ENCODE results near the gene SLIT3.

SLIT3 gene

DNA sequence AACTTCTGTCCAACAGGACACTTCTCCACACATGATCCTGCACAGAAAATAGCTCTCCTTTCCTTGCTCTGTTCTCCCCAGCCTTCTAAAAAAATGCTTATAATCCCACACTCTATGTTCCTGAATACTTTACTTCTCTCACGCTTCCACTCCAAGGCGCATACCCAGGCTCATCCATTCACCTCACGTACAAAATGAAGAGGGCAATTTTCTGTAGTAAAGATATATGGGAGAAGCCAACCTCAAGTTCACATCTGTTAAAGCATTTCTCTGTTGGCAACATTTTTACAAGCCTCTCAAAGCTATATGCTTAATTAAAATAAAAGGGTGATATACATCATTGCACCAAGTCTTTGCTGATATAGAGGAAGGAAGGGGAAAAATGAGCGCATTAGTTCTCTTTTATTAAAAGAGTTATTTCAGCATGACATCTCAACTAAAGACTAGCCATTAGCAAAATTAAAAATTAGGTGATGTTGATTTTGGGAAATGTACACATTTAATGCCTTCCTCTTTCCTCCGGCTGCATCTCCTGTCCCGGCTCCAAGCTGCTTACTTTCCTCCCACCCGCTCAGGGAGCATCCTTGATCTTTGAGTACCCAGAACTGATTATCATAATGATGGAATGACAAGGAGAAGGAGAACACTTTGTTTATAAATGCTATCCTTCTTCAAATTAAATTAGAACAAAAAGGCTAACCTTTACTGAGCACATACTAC lies 379.6 kb downstream of the SLIT3 start:
- DNase-seq (ENCODE audit: low spot score), result no peak

DNA sequence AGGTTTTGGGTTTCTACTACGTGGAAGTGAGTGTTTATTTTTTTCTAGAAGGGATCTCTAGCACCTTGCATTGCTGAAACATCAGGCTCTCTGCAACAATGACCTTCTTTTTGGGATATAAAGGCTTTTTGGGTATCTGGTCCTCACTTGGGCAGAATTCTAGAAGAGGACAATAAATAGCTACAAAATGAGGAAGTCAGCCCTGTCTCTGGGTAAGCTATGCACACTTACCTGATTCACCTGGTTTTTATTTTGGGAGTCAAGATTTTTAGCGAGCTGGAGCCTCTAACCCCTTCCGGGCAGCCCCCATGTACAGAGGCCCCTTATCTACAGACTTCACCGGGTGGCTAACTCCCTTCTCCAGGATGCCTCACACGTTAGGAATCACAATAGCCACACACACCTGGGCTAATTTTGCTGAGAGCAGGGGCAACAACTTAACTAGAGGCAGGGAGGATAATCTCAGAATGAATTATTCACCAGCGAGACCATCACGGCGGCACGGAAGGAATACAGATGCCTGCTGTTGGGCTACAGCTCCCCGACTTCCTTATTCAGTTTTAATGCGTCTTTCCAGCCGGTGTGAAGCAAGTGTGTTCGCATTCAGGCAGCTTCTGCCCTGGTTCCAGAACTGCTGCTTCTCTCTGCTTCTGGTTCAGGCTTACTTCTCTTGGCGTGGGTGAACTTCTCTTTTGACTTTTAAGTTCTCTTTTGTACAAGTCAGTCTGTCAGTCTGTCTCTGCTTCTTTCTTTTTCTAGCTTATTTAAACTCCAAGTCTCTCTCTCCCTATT lies 380.7 kb downstream of the SLIT3 start:
- no peak for DNase-seq (ENCODE audit: low spot score)

DNA sequence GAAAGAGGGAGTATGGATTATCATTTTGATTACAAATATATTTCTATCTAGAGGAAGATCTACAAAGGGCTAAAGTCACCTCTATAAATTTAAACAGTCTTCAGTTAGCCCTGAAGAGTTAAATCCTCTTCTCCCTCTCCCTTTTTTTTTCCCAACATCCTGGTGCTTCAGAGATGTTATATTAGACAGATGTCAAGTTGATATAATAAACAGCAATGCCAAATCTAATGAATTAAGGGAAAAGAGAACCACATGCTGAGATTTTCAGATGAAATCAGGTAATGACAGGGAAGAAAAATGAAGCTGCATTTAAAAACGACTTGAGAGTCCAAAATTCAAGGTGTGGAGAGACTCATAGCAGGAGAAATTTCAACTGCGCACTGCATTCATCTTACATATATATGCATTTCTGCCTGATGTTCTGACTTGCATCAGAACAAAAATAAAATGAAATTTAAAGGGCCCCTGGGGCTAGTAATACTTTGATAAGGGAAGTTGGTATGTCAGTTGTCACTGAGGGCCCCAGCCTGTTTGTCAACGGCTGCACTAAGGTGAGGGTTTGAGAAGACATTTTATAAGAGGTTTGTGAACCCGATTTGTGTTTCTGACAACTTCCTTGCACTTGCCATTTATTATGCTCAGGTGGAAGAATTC lies 382.9 kb downstream of the SLIT3 start:
- no peak for DNase-seq (ENCODE audit: low spot score)

DNA sequence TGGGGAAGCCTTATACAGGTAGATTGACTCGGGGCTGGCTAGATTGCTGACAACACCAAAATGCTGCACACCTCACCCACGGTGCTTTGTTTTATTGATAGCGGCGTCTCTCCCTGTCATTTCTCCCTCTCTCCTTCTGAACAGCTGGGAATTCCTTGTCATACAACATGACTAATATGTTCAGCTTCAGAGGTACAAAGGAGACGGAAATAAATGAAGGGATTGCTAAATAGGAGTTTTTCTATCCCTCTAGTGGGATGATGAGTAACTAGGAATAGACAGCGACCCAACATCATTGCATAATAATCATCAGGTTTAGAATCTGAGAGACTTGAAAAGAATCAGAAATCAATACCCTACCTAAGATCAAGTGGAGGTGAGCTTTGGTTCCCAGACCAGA lies 384.1 kb downstream of the SLIT3 start:
- no peak for DNase-seq (ENCODE audit: low spot score)

DNA sequence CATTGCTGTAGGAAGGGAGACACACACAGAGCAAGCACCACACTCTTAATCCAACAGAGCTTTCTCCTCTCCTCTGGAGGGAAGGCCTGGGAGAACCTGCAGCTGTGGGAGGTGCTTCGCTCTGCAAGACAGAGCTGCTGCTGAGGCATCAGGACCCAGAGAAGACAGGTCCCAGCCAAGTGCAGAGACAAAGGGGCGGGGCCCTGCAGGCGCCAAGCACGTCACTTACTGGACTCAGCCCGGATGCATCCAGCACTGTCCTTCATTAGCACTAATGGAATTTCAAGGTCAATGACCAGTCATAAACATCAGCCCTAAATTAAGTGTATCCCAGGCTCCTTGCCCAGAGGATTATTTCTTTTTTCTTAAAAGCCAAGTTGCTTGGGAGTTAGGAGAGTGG lies 384.7 kb downstream of the SLIT3 start:
- no peak for DNase-seq (ENCODE audit: low spot score)

DNA sequence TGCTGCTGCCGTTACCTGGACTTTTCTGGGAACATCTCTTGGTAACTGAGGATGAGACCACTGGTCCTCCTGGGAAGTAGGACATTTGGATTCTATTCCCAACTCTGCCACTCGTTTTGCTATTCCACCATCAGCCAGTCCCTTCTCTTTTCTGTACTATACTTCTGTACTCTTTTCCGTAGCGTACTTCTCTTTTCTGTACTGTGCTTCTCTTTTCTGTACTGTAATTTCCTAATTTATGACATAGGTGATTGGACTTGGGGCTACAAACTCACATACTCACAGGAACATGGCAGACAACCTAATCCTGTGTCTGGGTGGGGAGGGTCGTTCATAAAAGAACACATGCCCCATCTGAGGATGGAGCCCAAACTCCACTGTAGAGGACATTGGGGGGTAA lies 386.4 kb downstream of the SLIT3 start:
- no peak for DNase-seq (ENCODE audit: low spot score)

DNA sequence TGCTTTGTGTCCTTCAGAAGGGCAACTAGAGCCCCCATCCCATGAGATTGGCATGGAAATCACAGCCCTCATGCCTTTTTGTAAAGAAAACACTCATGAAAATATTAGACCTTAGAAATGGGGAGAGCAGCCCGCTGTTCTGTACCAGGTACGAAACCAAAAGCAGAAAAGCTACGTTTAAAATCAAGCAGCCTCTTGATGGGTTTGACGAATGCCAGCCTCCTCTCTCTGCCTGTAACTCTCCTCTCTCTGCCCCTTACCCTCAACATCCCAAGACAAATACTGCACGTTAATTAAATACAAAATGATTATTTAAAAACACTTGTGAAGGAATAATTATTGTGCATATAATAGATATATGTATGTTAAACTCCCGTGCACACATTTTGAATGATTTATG lies 390.1 kb downstream of the SLIT3 start:
- DNase-seq (ENCODE audit: low spot score), result no peak

DNA sequence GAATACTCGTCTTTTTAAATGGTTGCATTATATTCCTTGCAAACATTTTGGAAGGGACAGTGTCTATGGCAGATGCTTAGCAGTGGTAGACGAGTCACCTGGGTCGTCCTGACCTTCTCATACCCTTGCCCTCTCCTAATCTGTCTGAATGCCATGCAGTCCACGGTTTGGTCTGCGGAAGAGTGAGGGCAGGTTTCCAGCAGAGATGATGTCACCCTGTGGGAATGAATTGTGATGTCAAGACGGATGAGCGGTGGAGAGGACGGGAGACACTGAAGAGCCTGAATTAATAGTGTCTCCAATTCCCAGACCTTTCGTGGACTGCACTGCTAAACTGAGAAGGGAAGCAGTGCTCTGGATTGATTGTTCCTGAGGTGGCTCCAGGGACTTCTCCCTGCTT lies 392.7 kb downstream of the SLIT3 start:
- DNase-seq (ENCODE audit: low spot score), result no peak

DNA sequence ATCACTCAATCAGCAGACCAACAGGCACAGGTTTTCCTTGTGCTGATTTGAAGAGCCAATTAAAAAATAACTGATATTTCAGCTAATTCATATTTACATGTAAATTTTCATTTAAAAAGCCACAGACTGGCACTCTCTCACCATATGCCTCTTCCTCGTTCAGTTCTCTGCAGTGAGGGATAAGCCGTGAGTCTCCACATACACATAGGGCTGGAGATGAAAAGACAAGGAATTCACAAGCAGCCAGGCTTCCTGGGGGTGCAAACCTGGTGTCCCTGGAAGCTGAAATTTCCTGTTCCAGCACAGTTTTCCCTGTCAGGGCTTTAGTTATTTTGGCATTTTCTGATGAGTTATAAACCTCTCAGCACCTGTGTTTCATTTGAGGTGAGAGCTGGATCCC lies 397.9 kb downstream of the SLIT3 start:
- DNase-seq (ENCODE audit: low spot score), result no peak

DNA sequence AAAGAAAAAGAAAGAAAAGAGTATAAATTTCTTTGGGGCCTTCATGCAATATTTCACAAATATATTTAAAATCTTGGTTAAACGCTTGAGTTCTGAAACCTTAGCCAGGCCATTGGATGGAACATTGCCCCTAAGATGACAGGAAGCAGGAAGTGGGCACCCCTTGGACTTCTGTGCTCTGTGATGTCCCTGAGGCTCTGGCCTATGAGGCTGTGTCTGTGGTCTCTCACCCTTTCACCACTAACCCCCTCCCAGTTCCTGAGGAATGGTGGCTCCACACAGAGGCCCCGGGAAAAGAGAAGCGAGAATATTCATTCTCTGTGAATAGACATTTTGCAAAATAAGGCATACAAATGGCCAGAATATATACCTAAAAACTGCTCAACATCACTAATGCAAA lies 401.3 kb downstream of the SLIT3 start:
- DNase-seq (ENCODE audit: low spot score), result no peak

DNA sequence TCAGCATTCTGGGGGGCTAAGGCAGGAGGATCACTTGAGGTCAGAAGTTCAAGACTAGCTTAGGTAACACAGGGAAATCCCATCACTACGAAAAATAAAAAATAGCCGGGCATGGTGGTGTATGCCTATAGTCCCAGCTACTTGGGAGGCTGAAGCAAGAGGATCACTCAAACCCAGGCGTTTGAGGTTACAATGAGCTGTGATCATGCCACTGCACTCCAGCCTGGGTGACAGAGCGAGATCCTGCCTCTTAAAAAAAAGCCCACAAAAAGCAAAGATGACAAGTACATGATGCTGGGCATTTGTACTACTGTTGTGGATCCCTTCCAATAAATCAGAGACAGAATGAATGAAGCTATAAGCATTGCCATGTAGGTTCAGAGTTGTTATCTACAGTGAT lies 401.7 kb downstream of the SLIT3 start:
- no peak for DNase-seq (ENCODE audit: low spot score)

DNA sequence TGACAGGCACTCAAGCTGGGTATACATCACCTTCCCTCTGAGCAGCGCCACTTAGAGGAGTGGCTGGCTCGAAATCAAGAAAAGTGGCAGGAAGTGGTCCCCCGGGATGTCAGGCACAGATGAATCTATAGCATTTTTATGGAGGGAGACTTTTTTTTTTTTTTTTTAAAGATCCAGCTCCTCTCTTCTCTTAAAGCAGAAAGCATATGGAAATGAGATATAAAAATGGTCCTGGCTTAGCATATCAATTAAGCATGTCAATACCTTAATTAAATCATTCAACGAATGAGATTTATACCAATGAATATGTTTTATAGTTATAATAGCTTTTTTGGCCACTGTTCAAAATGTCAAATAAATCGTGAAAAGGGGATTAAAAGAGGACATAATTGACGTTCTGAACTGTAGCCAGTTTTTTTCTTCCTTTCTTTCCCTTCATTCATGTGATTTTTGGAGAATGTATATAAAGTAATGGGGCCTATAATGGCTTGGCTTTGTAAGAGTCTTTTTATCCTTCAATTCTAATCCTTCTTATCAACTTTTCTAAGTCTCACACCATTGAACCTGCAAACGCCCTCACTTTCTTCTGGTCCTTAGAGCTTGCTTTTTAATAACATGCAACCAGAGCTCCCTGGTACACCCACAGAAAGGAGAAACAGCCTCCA lies 402.6 kb downstream of the SLIT3 start:
- DNase-seq (ENCODE audit: low spot score), result no peak

DNA sequence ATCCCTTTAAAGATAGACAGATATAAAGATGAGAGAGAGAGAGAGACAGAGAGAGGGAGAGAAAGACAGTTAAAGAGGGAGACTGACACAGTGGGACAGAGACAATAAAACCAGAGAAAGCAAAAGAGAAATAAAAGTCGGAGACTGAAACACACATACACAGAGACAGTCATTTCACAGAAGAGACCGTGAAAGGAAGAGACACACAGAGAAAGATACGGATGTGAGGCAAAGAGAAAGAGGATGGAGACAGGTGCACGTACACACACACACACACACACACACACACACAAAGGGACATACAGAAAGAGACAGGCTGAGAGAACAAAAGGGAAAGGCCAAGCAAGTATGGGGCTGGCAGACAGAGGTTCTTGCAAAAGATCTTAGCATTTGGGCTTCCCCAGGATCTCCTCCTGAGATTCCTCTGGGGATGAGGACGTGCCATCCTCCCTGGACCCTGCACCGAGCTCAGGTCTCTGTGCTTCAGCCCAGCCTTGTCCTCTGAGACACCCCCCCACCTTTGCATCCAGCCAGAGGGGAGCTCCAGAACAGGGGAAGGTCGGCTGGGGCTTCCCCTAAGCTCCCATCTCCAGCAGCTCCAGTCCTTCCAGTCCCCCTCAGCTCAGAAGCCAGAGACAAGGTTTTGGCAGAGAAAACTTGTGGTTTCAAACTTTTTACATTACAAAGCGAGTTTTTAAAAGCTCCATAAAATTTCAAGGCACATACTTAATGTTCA lies 403.4 kb downstream of the SLIT3 start:
- no peak for DNase-seq (ENCODE audit: low spot score)

DNA sequence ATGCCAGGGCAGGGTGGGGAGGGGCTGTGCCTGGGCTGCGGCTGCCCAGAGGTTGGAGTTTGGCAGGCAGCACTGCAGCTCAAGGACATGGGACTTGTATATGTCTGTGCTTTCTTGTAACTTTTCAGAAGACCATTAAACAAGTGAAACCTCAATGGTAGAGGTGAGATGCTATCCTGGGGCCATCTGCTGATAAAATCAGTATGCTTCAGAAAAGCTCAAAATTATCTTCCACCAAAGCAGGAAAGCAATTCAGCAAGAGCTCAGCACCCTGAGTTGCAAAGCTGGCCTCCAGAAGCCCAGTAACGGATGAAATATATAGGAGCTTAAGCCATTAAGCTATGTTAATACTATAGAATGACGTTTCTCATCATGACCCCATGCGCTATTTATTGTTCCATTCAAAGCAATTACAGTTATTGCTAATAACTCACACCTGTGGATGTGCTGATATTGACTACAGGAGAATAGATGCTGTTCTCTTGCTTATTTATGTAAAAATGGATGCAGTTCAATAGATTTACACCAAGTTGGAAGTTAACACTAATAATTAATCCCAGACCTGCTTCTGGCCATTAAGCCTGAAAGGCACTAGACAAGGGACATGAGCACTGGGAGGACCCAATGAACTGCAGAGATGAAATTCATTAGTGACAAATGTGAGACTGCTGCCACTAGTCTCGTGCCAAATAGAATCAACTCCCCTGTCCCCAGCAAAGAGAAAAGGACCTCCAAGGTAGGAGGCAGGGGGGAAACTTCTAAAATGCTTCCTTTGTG lies 405.5 kb downstream of the SLIT3 start:
- no peak for DNase-seq (ENCODE audit: low spot score)

DNA sequence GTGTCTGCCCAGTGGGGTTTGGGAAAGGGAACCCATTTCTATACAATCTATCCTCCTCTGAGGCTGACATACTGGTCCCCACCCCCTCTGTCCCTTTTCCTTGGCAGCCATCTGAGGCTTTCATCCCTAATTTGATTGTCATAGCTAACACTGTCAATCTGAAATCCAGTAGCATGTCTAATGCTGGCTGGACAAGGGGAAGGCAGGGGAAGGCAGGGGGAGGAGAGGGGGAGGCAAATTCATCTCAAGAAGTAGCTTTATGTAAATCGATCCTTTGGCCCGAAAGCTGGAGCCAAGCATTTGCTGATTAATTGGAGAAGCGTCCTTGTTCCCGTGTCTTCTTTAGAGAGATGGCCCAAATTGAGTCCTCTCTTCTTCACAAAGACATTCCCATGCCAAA lies 407.7 kb downstream of the SLIT3 start:
- DNase-seq (ENCODE audit: low spot score), result no peak

DNA sequence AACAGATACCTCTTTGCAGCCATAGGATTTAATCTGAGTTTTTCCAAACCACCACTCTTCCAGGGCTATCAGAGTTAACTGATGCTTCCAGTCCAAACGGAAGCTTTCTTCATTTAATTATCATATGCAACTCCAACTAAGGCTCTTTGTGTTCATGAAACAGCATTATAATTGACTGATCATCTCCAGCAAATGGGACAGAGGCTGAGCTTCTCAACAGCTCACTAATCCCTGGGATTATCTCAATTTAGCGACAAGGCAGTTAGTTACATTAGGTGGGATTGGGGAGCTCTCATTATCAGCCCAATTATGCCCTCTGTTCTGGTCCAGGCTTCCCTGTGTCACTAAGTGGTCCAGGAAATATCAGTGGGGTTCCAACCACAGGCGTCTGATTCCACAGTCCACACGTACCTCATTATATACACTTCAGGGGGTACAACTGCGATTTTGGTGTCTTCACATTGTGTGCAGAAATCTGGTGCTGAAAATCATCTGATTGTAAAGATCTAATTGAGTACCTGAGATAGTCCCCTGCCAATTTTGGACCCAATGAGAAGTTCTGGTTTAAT lies 408.2 kb downstream of the SLIT3 start:
- no peak for DNase-seq (ENCODE audit: low spot score)

DNA sequence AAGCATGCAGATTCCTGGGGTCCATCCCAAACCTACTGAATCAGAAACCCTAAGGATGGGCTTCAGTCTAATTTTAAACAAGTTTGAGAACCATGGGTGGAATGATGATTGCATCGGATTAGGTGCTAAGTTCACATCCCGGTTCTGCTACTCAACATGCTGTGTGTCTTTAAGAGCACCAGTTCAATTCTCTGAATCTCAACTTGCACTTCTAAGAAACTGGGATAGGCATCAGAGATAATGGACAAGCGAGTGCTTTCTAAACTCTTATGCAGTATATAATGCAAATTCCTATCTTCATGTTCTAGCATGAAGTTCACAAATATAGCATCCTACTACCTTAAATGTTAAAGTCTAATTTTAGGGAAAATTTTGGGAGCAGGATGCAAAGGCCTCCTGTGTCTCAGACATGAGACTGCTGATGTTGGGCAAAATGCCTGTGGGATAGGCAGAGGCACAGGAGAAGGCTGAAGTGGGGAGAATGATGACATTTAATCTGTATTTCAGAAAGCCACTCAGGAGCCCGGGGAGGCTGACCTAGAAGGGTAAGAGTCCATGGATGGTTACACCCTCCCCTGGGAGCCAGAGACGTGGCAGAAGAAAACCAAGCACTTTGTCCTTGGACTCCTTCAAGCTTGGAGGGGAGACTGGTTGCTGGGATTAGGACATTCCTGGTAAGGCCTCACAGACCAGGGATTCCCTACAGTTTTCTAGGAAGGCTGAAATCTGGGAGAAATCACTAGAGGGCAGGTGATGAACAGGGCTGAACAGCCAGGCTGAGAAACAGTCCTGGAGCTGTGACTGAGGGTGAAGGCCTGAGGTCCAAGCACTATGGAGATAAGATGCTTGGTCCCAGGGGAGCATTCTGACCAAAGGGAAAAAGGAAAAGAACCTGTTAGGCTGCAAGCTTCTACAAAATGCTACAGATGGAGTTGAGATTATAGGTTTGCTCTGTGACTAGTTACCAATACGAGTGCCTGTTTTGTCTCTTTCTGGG lies 409.8 kb downstream of the SLIT3 start:
- DNase-seq (ENCODE audit: low spot score), result no peak

DNA sequence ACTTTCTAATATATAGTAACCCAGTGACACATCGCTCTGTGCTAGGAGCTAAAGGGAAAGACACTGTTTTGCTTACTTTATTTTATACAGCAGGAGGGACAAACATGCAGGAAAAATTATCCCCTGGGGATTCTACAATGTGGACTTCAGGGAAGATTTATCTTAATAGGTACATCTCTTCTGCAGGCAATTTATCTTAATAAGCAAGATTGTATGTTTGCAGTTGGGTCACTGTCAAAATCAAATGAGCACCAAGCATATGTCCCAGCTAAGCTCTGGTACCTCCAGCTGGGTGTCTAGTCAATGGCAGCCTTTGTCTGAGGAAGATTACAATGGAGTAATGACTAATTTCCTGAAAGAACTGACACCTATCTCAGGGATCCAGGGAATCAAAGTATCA lies 411.9 kb downstream of the SLIT3 start:
- no peak for DNase-seq (ENCODE audit: low spot score)

DNA sequence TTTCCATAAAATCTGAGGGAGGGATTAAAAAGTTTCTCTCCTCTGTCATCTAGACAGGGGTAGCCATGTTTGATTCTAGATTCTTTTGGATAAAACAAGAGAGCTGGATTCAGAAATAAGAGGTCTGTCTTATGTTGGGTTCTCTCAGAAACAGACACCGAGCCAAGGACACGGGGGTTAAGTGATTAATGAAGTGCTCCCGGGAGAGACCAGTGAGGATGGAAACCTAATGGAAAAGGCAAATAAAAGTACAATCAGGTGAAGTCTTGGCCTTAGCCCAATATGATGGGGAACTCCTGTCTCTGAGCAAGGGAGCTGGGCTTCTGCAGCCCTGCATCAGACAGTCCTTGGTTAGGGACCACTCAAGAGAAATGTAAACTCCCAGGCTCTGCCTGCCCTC lies 413.0 kb downstream of the SLIT3 start:
- DNase-seq (ENCODE audit: low spot score), result no peak

DNA sequence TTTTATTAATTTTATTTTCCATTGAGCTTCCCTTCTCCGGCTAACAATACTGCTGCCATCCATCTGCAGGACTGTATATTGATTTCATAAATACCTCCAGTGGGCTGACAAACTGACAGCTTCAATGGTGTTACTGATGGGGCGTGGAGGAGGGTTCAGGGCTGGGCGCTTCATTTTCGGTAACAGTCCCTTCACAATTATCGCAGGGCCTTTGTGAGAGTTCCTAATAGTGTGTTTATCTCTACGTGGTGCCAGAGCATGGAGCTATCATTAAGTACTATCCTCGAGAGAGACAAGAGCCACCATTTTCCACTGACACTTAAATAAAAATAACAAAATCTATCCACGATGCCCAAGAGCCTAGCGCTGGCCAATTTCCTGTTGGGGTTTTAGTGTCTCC lies 414.8 kb downstream of the SLIT3 start:
- no peak for DNase-seq (ENCODE audit: low spot score)
